ENCODE data around the gene PNMA6E. TPM values are rescaled to one million over a fixed set of nuclear protein-coding genes. Genes with fewer than 3 reads are reported as not detected.
A peak's percentile ranks its signal among the peaks of the same experiment; 100 is the strongest.

Gene PNMA6E
- polyA plus RNA-seq, 1 donor from 2014 or later = not detected

GRCh38 chrX:153438532-153438931, 37.4 kb upstream of the PNMA6E start:
- no peaks in the 10 kb centered on the region for H3F3A ChIP-seq (ENCODE audit: insufficient read depth, low read length, poor library complexity, severe bottlenecking)
- no peaks in the 10 kb centered on the region for H3K9me2 ChIP-seq (ENCODE audit: insufficient read depth, low read length)
- H3K27ac ChIP-seq (ENCODE audit: low read length) = no peak overlapping the region
- H4K20me1 ChIP-seq (ENCODE audit: insufficient read depth) = no peaks in the 10 kb centered on the region
- no peaks in the 10 kb centered on the region for H3K36me3 ChIP-seq (ENCODE audit: insufficient read depth, low read length)
- H3K79me2 ChIP-seq (replicated peaks; ENCODE audit: insufficient read depth, low read length) = no peaks in the 10 kb centered on the region
- H2AFZ ChIP-seq (ENCODE audit: low read depth, low read length) = no peak overlapping the region
- no peak overlapping the region for H3K9ac ChIP-seq (ENCODE audit: low read length)
- H3K9me3 ChIP-seq (ENCODE audit: low read length) = no peaks in the 10 kb centered on the region
- peak; percentile 66 for TF ChIP-seq RAD21 (conservative IDR thresholded peaks at IDR 0.05)
- TF ChIP-seq SMC3 (conservative IDR thresholded peaks at IDR 0.05; ENCODE audit: poor library complexity) = peak; percentile 71
- peak; percentile 60 for TF ChIP-seq CTCF (IDR thresholded peaks at IDR 0.05; ENCODE audit: poor library complexity, severe bottlenecking)
- no peak for TF ChIP-seq TAF1 (IDR thresholded peaks at IDR 0.05; ENCODE audit: low read depth)
- no peak for TF ChIP-seq REST (IDR thresholded peaks at IDR 0.05; ENCODE audit: borderline replicate concordance)
- H3K27me3 ChIP-seq (ENCODE audit: insufficient read depth, low read depth, low read length) = no peaks in the 10 kb centered on the region
- H3K4me2 ChIP-seq (ENCODE audit: low read length) = no peak overlapping the region
- H3K4me3 ChIP-seq (ENCODE audit: low read length) = no peak overlapping the region

DNA sequence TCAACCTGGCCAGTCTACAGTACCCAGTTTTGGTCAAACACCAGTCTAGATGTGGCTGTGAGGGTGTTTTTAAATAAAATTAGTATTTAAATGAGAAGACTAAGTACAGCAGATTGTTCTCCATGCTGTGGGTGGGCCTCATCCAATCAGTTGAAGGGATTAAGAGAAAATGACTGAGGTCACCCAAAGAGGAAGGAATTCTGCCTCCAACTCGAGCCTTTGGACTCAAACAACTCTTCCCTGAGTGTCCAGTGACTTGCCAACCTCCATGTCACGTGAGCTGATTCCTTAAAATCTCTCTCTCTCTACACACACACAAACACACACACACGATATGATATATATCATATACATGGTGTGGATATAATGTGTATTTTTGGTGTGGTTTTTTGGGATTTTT, 34.7 kb upstream of the PNMA6E start:
- H3K4me3 ChIP-seq (ENCODE audit: low read length) = no peak overlapping the region
- no peaks in the 10 kb centered on the region for H3F3A ChIP-seq (ENCODE audit: insufficient read depth, low read length, poor library complexity, severe bottlenecking)
- H3K27ac ChIP-seq (ENCODE audit: low read length) = no peak overlapping the region
- no peaks in the 10 kb centered on the region for H3K9me3 ChIP-seq (ENCODE audit: low read length)
- TF ChIP-seq EZH2 (IDR thresholded peaks at IDR 0.05; ENCODE audit: borderline replicate concordance, insufficient read depth, low read length, poor library complexity, severe bottlenecking) (no peak), CTCF (IDR thresholded peaks at IDR 0.05; ENCODE audit: poor library complexity, severe bottlenecking) (no peak), TAF1 (IDR thresholded peaks at IDR 0.05; ENCODE audit: low read depth) (no peak), EP300 (conservative IDR thresholded peaks at IDR 0.05; ENCODE audit: poor library complexity, severe bottlenecking) (no peak), SMC3 (conservative IDR thresholded peaks at IDR 0.05; ENCODE audit: poor library complexity) (no peak), RAD21 (conservative IDR thresholded peaks at IDR 0.05) (no peak), MXI1 (conservative IDR thresholded peaks at IDR 0.05; ENCODE audit: poor library complexity, severe bottlenecking) (no peak), REST (IDR thresholded peaks at IDR 0.05; ENCODE audit: borderline replicate concordance) (no peak), POLR2AphosphoS5 (IDR thresholded peaks at IDR 0.05) (no peak)
- no peak overlapping the region for H3K4me2 ChIP-seq (ENCODE audit: low read length)
- no peaks in the 10 kb centered on the region for H4K20me1 ChIP-seq (ENCODE audit: insufficient read depth)
- H2AFZ ChIP-seq (ENCODE audit: low read depth, low read length) = no peak overlapping the region
- no peaks in the 10 kb centered on the region for H3K36me3 ChIP-seq (ENCODE audit: insufficient read depth, low read length)
- no peaks in the 10 kb centered on the region for H3K79me2 ChIP-seq (replicated peaks; ENCODE audit: insufficient read depth, low read length)
- no peaks in the 10 kb centered on the region for H3K27me3 ChIP-seq (ENCODE audit: insufficient read depth, low read depth, low read length)
- H3K9ac ChIP-seq (ENCODE audit: low read length) = no peak overlapping the region
- no peaks in the 10 kb centered on the region for H3K9me2 ChIP-seq (ENCODE audit: insufficient read depth, low read length)
